ENCODE measurements around the gene DUSP8.

The DUSP8 gene

DNA sequence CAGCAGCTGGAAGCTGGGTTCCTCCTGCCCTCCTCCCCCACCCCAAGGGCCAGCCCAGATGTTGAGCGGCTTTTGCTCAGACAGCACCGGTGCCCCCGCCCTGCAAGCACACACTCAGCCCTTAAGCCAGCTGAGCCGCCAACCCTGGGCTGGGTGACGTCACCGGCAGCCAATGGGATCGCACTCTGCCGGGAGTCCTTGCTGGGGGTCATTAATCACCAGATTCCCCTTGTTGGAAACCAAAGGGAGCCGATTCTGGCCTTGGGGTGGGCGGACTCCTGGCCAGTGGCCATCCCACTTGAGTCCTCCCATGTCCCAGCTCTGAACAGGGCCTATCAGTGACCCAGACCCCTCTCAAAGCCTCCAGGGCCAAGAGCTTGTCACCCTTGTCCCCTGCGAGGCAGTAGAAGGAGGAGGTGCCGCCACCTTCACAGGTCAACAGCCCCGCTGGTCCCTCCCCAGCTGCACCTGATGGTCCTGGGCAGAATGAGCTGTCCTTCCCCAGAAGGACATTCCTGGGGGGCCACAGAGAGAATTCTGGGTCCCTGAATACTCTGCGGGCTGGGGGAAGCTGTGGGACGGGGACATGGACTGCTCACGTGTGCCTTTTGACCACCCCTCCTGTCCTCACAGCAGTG is 7.4 kb downstream of the DUSP8 start:
- Histone ChIP-seq H3K4me3 (no peak overlapping the region), H3K27me3 (peaks cover 20 to 60% (median 47%) of the 10 kb centered on the region in 11 experiments; a peak in 21 of 22 replicates), H3K9me3 (replicated peaks in 1 of 11) (no peaks in the 10 kb centered on the region), H3K9ac (0 out of 22 replicates have a peak overlapping the region, but pooled peaks of 1 of the 11 experiments have one; percentile 11), H3K4me1 (peaks cover 0 to 31% (median 15%) of the 10 kb centered on the region in 10 experiments; a peak in 10 of 20 replicates), H4K20me1 (peaks cover 38 to 100% (median 94%) of the 10 kb centered on the region in 11 experiments), H3K36me3 (peaks cover 0 to 39% (median 0%) of the 10 kb centered on the region in 11 experiments; a peak in 3 of 22 replicates), H3K4me2 (peak overlapping the region in 5 of 11 experiments; percentile 4 to 43 (median 38); a peak in 7 of 22 replicates), H3K27ac (no peak overlapping the region)
- no peak for TF ChIP-seq Cebpa-rat (IDR thresholded peaks at IDR 0.05)

DNA sequence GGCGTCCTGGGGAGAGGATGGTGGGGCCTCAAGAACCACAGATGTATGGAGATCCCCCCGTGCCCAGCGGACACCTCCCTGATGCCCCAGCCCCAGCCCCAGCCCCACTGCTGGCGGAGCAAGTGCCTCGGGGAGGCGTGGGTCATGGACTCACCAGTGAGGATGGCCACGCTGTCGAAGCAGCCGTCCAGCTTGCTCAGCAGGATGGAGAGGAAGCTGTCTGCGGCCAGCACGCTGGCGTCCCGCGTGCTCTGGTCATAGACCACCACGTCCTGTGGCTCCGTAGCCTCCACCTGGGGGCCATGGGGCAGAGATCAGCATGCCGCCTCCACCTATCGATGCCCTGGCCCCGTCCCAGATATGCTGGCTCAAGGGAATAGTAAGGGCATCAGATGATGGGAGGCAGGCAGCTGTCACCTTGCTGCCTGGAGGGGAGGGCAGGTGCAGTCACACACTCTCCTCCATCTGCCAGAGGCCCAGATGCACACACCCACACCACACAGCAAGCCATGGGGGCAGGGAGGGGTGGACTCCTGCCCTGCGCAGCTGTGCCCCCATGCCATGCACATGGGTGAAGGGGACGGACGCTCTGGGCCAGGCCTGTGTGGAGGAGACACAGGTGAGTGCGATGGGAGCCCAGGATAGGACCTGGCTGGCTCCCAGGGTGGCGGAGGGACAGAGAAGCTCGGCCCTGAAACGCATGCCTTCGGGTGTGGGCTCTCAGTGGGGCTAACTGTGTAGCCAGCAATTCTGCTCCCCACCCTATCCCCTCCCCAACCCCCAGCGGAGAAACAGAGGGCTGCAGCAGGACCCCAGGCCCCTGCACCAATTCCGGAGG is 8.2 kb downstream of the DUSP8 start:
- H3K4me1 ChIP-seq, result peaks cover 0 to 23% (median 12%) of the 10 kb centered on the region in 10 experiments; a peak in 10 of 20 replicates
- peaks cover 13 to 60% (median 40%) of the 10 kb centered on the region in 11 experiments; a peak in 21 of 22 replicates for H3K27me3 ChIP-seq
- H4K20me1 ChIP-seq, result peaks cover 36 to 100% (median 94%) of the 10 kb centered on the region in 11 experiments
- H3K9ac ChIP-seq, result 0 out of 22 replicates have a peak overlapping the region, but pooled peaks of 1 of the 11 experiments have one; percentile 11
- peaks cover 0 to 44% (median 0%) of the 10 kb centered on the region in 11 experiments; a peak in 3 of 22 replicates for H3K36me3 ChIP-seq
- no peak for TF ChIP-seq Cebpa-rat (IDR thresholded peaks at IDR 0.05)
- no peaks in the 10 kb centered on the region for H3K9me3 ChIP-seq (replicated peaks in 1 of 11)
- no peak overlapping the region for H3K27ac ChIP-seq
- no peak overlapping the region for H3K4me3 ChIP-seq
- H3K4me2 ChIP-seq, result peak overlapping the region in 6 of 11 experiments; percentile 3 to 43 (median 5); a peak in 3 of 22 replicates

DNA sequence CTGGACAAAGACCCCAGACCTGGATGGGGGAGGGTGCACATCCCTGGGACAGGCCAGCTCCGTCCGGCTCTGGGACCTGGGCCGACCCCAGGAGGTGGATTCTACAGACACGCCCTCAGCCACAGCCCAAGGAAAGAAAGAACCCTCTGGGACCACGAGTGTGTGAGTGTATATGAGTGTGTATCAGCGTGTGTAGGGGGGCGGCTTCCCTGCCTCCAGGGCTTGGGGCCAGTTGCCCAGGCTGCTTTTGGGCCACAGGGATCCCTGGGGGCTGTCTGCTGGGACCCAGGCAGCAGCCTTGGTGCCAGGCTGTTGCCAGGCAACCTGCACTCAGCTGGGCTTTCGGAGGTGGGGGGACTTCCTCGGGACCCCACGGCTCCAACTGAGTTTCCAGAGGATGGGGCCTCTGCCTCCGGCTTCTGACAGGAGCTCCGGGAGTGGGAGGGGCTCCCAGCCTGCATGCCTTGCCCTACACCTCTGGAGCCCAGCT is 8.9 kb downstream of the DUSP8 start:
- Histone ChIP-seq H3K9ac (no peak overlapping the region), H3K4me1 (peaks cover 0 to 17% (median 10%) of the 10 kb centered on the region in 10 experiments; a peak in 10 of 20 replicates), H3K27ac (no peak overlapping the region), H3K4me2 (peak overlapping the region in 2 of 11 experiments; percentile 25 to 34; a peak in 2 of 22 replicates), H4K20me1 (peaks cover 36 to 100% (median 90%) of the 10 kb centered on the region in 11 experiments), H3K9me3 (replicated peaks in 1 of 11) (no peaks in the 10 kb centered on the region), H3K4me3 (no peak overlapping the region), H3K27me3 (peaks cover 13 to 58% (median 36%) of the 10 kb centered on the region in 11 experiments; a peak in 21 of 22 replicates), H3K36me3 (peaks cover 0 to 49% (median 0%) of the 10 kb centered on the region in 11 experiments; a peak in 3 of 22 replicates)
- no peak for TF ChIP-seq Cebpa-rat (IDR thresholded peaks at IDR 0.05)

DNA sequence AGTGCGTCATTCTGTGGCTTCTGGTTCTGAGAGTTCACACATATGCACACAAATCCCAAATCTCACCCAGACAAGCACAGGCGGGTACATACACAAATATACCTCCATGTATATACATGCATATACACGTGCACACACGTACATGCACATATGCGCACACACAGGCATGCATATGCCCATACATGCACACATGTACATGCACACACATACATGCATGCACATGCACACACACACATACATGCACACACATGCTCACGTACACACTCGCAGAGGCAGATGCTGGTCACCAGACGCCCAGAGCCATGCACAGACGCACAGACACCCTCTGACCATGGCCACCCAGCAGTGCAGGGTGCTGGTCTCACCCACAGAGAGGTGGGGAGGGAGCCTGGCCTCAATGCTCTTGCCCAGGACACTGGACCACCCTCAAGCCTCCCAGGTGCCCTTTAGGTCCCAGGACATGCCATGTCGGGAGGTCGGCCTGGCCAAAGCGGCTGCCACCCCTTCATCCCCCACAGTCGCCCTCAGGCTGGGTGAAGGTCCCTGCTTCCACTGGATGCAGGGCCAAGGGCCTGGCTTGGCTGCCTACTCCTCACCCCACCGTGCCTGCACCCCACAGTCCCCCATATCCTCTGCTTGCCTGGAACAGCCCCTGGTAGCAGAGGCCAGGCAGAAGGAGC is 9.5 kb downstream of the DUSP8 start:
- Histone ChIP-seq H3K36me3 (peaks cover 0 to 52% (median 0%) of the 10 kb centered on the region in 11 experiments; a peak in 5 of 22 replicates), H3K4me1 (peaks cover 0 to 17% (median 9%) of the 10 kb centered on the region in 10 experiments; a peak in 9 of 20 replicates), H3K27me3 (peaks cover 13 to 56% (median 36%) of the 10 kb centered on the region in 11 experiments; a peak in 21 of 22 replicates), H3K4me3 (no peak overlapping the region), H3K4me2 (no peak overlapping the region), H3K9ac (no peak overlapping the region), H4K20me1 (peaks cover 31 to 95% (median 84%) of the 10 kb centered on the region in 11 experiments; a peak in 21 of 22 replicates), H3K9me3 (replicated peaks in 1 of 11) (no peaks in the 10 kb centered on the region), H3K27ac (no peak overlapping the region)
- TF ChIP-seq Cebpa-rat (IDR thresholded peaks at IDR 0.05), result no peak

DNA sequence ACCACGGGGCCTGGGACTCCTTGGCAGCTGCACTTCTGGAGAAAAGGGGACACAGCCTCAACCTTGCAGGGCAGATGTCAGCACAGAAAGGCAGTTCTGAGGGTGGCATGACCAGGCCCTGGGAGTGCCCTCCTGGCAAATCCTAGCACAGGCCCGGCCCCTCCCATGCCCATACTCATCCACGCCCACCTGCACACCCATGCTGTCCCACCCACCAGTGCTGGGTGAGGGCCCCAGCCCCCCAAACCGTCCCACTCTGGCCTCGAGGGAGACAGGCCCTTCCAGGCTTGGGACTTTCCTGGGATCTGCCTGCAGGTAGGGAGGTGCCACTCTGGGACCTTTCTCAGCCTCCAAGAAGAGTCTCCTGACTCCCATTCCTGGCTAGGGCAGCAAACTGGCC is 10.1 kb downstream of the DUSP8 start:
- H3K4me2 ChIP-seq, result no peak overlapping the region
- peaks cover 13 to 56% (median 37%) of the 10 kb centered on the region in 11 experiments; a peak in 21 of 22 replicates for H3K27me3 ChIP-seq
- H3K4me1 ChIP-seq, result peaks cover 0 to 17% (median 9%) of the 10 kb centered on the region in 10 experiments; a peak in 9 of 20 replicates
- H3K27ac ChIP-seq, result no peak overlapping the region
- no peak overlapping the region for H3K4me3 ChIP-seq
- no peak overlapping the region for H3K9ac ChIP-seq
- TF ChIP-seq Cebpa-rat (IDR thresholded peaks at IDR 0.05), result no peak
- H4K20me1 ChIP-seq, result peaks cover 24 to 95% (median 77%) of the 10 kb centered on the region in 11 experiments; a peak in 21 of 22 replicates
- H3K9me3 ChIP-seq (replicated peaks in 1 of 11), result no peaks in the 10 kb centered on the region
- peaks cover 0 to 58% (median 0%) of the 10 kb centered on the region in 11 experiments; a peak in 5 of 22 replicates for H3K36me3 ChIP-seq

DNA sequence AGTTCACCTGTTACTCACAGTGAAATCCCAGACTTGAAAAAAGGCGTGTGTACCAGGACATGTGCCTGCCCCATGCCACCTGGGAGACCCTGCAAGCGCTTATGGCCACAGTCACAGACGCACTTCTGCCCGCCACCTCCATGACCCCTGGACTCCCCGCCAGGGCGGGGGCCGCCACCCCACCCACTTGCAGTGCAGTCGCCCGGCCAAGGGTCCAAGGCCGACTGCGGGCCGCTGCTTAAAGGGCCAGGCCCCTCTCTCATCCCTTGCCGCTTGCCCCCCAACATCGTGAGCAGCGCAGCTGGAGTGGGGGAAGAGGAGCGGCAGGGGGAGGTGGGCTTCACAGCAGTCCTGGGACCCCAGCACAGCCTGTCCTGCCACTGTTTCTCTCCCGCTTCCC is 10.8 kb downstream of the DUSP8 start:
- Histone ChIP-seq H3K27ac (no peak overlapping the region), H3K4me3 (no peak overlapping the region), H3K9ac (no peak overlapping the region), H4K20me1 (peaks cover 17 to 92% (median 70%) of the 10 kb centered on the region in 11 experiments; a peak in 21 of 22 replicates), H3K9me3 (replicated peaks in 1 of 11) (no peaks in the 10 kb centered on the region), H3K4me2 (no peak overlapping the region), H3K36me3 (peaks cover 0 to 61% (median 0%) of the 10 kb centered on the region in 11 experiments; a peak in 5 of 22 replicates), H3K27me3 (peaks cover 16 to 57% (median 38%) of the 10 kb centered on the region in 11 experiments; a peak in 21 of 22 replicates), H3K4me1 (peaks cover 0 to 17% (median 9%) of the 10 kb centered on the region in 10 experiments; a peak in 9 of 20 replicates)
- no peak for TF ChIP-seq Cebpa-rat (IDR thresholded peaks at IDR 0.05)

DNA sequence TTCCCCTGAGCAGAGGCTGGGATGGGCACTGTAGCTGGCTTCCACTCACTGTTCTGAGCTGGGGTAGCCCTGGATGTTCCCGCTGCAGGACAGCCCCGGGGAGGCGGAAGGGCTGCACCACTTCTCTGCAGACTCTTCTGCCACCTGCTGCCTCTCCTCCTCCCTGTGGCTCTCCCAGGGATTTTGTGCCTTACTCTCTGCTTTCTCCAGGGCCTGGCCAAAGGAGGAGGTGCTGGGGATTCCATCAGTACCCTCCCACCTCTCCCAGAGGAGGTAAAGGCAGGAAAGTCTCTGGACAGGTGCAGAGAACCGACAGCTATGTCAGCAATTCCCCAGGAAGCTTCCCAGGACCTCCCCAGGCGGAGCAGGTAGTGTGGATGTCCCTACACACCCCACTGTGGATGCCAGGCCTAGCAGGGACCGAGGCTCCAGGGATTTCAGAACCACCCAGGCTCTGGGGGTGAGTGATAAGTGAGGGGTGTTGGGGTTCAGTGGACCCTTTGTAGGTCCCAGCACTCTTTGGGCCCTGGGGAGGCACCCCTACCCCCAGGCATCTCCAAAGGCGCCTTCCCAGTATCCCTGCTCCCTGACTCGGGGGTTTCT is 11.3 kb downstream of the DUSP8 start:
- no peak overlapping the region for H3K4me3 ChIP-seq
- peaks cover 15 to 57% (median 38%) of the 10 kb centered on the region in 11 experiments; a peak in 21 of 22 replicates for H3K27me3 ChIP-seq
- no peak overlapping the region for H3K9ac ChIP-seq
- H3K4me2 ChIP-seq, result no peak overlapping the region
- H3K27ac ChIP-seq, result no peak overlapping the region
- H3K9me3 ChIP-seq (replicated peaks in 1 of 11), result no peaks in the 10 kb centered on the region
- TF ChIP-seq Cebpa-rat (IDR thresholded peaks at IDR 0.05), result no peak
- H4K20me1 ChIP-seq, result peaks cover 12 to 88% (median 65%) of the 10 kb centered on the region in 11 experiments; a peak in 20 of 22 replicates
- peaks cover 0 to 17% (median 9%) of the 10 kb centered on the region in 10 experiments; a peak in 9 of 20 replicates for H3K4me1 ChIP-seq
- peaks cover 0 to 63% (median 0%) of the 10 kb centered on the region in 11 experiments; a peak in 5 of 22 replicates for H3K36me3 ChIP-seq
